Vagina (tissue), 2 donors: ENCODE data around the gene GPR37L1. TPM values are rescaled to one million over a fixed set of nuclear protein-coding genes. Genes with fewer than 3 reads are reported as not detected.

ENCODE experiments used
- DNase-seq, 2 donors: peaks; one replicate each; pipeline ENCODE4 v3.0.0-alpha.2; 2017; ENCODE audit errors: extremely low spot score in 2 of 2
- H3K27ac ChIP-seq: fragments of 200-600 bp; sonication (generic); one replicate; pipeline ENCODE4 v1.5.1; 2019
- H3K27me3 ChIP-seq: fragments of 200-600 bp; sonication (generic); one replicate; pipeline ENCODE4 v1.5.1; 2019
- H3K36me3 ChIP-seq, 2 donors: fragments of 200-600 bp; sonication (generic); one replicate each; pipeline ENCODE4 v1.5.1; 2017 to 2019
- H3K4me1 ChIP-seq: fragments of 200-600 bp; sonication (generic); one replicate; pipeline ENCODE4 v1.5.1; 2019
- H3K4me3 ChIP-seq, 2 donors: fragments of 200-600 bp; sonication (generic); 1 replicate in 1 of 2; 2 replicates in 1 of 2; pipeline ENCODE4 v1.5.1; 2016 to 2019
- H3K9me3 ChIP-seq: fragments of 200-600 bp; sonication (generic); one replicate; pipeline ENCODE4 v1.5.1; 2019
- POLR2A ChIP-seq, 2 donors: fragments of 450-650 bp; IDR thresholded peaks; one replicate each; pipeline ENCODE4 v1.6.1; 2017; ENCODE audit warnings: antibody characterized with exemption in 2 of 2, mild to moderate bottlenecking in 2 of 2, moderate library complexity in 2 of 2
- POLR2AphosphoS5 ChIP-seq, 2 donors: sonication (generic); formaldehyde crosslinking; IDR thresholded peaks; one replicate each; pipeline ENCODE4 v1.9.0; 2017; ENCODE audit warnings: antibody characterized with exemption in 2 of 2, mild to moderate bottlenecking in 2 of 2, low read depth in 1 of 2; ENCODE audit not compliant: insufficient read depth in 1 of 2
- intact Hi-C: fragments of 100-400 bp; cut with DNase I; formaldehyde crosslinking; loops from one replicate; pipeline ENCODE4 v1.15.1; 2023
- total RNA-seq: library from RNA; depleted of rRNA; stranded (reverse); fragments of >200 nt; gene quantifications from one replicate; pipeline ENCODE4 v1.2.3, GENCODE V29; 2016
- TF ChIP-seq, protein P1 (sequence below), 3 experiments: fragments of 450-650 bp in 2 of 3; fragments of 200-600 bp in 1 of 3; sonication (generic) in 1 of 3; IDR thresholded peaks; one replicate each; pipeline ENCODE4 v1.5.1; 2017 to 2019; ENCODE audit warnings: antibody characterized with exemption in 3 of 3, mild to moderate bottlenecking in 2 of 3, moderate library complexity in 2 of 3

The GPR37L1 gene
- total RNA-seq, 1 donor from 2014 or later, result 0.25 TPM

GRCh38 chr1:202149566-202149965 lies 26.8 kb downstream of the GPR37L1 start:
- Histone ChIP-seq H3K9me3 (no peaks in the 10 kb centered on the region), H3K4me3 (no peak overlapping the region), H3K36me3 (no peaks in the 10 kb centered on the region), H3K27ac (no peak overlapping the region), H3K27me3 (no peaks in the 10 kb centered on the region), H3K4me1 (peaks cover 8% of the 10 kb centered on the region)
- no peak for DNase-seq
- intact Hi-C loops, result no loop called here
- TF ChIP-seq, protein P1, sequence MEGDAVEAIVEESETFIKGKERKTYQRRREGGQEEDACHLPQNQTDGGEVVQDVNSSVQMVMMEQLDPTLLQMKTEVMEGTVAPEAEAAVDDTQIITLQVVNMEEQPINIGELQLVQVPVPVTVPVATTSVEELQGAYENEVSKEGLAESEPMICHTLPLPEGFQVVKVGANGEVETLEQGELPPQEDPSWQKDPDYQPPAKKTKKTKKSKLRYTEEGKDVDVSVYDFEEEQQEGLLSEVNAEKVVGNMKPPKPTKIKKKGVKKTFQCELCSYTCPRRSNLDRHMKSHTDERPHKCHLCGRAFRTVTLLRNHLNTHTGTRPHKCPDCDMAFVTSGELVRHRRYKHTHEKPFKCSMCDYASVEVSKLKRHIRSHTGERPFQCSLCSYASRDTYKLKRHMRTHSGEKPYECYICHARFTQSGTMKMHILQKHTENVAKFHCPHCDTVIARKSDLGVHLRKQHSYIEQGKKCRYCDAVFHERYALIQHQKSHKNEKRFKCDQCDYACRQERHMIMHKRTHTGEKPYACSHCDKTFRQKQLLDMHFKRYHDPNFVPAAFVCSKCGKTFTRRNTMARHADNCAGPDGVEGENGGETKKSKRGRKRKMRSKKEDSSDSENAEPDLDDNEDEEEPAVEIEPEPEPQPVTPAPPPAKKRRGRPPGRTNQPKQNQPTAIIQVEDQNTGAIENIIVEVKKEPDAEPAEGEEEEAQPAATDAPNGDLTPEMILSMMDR (IDR thresholded peaks at IDR 0.05), result no peak
- TF ChIP-seq POLR2AphosphoS5 (IDR thresholded peaks at IDR 0.05; ENCODE audit: insufficient read depth in 1 of 2, low read depth in 1 of 2), result no peak
- no peak for TF ChIP-seq POLR2A (IDR thresholded peaks at IDR 0.05)

DNA sequence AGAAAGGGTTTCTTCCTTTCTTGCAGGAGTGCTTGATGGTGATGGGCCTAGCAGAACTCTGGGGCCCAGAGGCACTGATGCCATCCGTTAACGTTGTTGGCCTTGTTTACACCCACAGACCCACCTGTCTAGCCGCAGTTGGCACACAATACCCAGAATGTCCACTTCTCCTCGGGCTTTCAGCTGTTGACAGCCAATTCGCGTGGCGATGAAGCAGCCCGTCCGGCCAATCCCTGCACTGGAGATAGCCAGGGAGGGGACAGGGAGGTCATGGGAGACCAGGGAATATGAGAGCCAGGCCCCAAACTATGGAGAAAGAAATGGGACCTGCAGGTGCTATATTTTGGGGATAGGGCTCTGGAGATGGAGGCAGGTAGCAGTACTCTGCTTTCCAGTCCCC lies 27.5 kb downstream of the GPR37L1 start:
- intact Hi-C loops, result no loop called here
- H3K4me1 ChIP-seq, result peaks cover 5% of the 10 kb centered on the region
- no peaks in the 10 kb centered on the region for H3K27me3 ChIP-seq
- no peak for DNase-seq
- no peak overlapping the region for H3K4me3 ChIP-seq
- H3K36me3 ChIP-seq, result no peaks in the 10 kb centered on the region
- H3K27ac ChIP-seq, result no peak overlapping the region
- TF ChIP-seq POLR2AphosphoS5 (IDR thresholded peaks at IDR 0.05; ENCODE audit: insufficient read depth in 1 of 2, low read depth in 1 of 2), result no peak
- TF ChIP-seq POLR2A (IDR thresholded peaks at IDR 0.05), result no peak
- TF ChIP-seq, protein P1 (IDR thresholded peaks at IDR 0.05), result no peak
- H3K9me3 ChIP-seq, result no peaks in the 10 kb centered on the region

DNA sequence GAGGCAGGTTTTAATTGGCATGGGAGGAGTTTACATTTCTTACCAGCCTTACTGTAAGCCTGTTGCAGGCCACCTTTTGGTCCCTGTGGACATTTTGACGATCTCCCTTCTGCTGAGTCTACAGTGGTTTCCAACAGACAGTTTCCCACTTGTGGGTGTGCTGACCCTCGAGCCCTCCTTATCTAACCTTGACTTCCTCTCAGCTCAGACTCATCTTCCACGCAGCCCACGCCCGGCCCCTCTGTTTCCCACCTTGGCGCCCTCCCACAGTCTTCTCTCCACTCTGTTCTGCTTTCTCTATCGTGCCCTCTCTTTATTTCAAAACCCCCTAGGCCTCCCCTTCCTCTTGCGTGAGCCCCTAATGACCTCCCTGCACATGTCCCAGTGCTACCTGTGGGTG lies 27.9 kb downstream of the GPR37L1 start:
- no peaks in the 10 kb centered on the region for H3K36me3 ChIP-seq
- no peaks in the 10 kb centered on the region for H3K27me3 ChIP-seq
- H3K9me3 ChIP-seq, result no peaks in the 10 kb centered on the region
- peaks cover 5% of the 10 kb centered on the region for H3K4me1 ChIP-seq
- H3K27ac ChIP-seq, result no peak overlapping the region
- no peak overlapping the region for H3K4me3 ChIP-seq
- DNase-seq, result no peak
- no peak for TF ChIP-seq POLR2A (IDR thresholded peaks at IDR 0.05)
- TF ChIP-seq POLR2AphosphoS5 (IDR thresholded peaks at IDR 0.05; ENCODE audit: insufficient read depth in 1 of 2, low read depth in 1 of 2), result no peak
- TF ChIP-seq, protein P1 (IDR thresholded peaks at IDR 0.05), result no peak
- intact Hi-C loops, result no loop called here

GRCh38 chr1:202151045-202151444 lies 28.3 kb downstream of the GPR37L1 start:
- H3K4me1 ChIP-seq, result peaks cover 7% of the 10 kb centered on the region
- no peak for TF ChIP-seq POLR2AphosphoS5 (IDR thresholded peaks at IDR 0.05; ENCODE audit: insufficient read depth in 1 of 2, low read depth in 1 of 2)
- TF ChIP-seq, protein P1 (IDR thresholded peaks at IDR 0.05), result no peak
- no peak for TF ChIP-seq POLR2A (IDR thresholded peaks at IDR 0.05)
- no peak for DNase-seq
- H3K36me3 ChIP-seq, result no peaks in the 10 kb centered on the region
- no peak overlapping the region for H3K4me3 ChIP-seq
- no peaks in the 10 kb centered on the region for H3K27me3 ChIP-seq
- no peaks in the 10 kb centered on the region for H3K9me3 ChIP-seq
- H3K27ac ChIP-seq, result no peak overlapping the region
- intact Hi-C loops, result no loop called here

DNA sequence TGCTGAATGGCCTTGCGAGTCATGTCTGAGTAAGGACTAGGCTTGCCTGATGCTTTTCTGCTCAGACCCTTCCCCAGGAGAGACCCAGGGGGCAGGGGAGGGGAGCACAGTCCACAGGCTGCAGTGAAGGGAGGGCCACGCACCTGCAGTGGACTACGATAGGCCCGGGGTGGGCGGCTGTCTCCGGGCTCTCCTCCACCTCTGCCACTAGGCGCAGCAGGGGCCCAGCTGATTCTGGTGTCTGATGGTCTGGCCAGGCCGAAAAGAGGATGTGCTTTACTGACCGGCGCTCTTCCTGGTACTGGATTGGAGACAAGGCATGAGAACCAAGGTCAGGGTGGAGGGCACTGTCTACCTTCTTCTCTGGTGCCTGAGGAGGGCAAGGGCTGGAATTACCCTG lies 29.7 kb downstream of the GPR37L1 start:
- DNase-seq, result no peak
- TF ChIP-seq, protein P1 (IDR thresholded peaks at IDR 0.05), result no peak
- TF ChIP-seq POLR2A (IDR thresholded peaks at IDR 0.05) (no peak), POLR2AphosphoS5 (IDR thresholded peaks at IDR 0.05; ENCODE audit: insufficient read depth in 1 of 2, low read depth in 1 of 2) (no peak)
- no peak overlapping the region for H3K27ac ChIP-seq
- no peaks in the 10 kb centered on the region for H3K36me3 ChIP-seq
- H3K9me3 ChIP-seq, result no peaks in the 10 kb centered on the region
- no peak overlapping the region for H3K4me3 ChIP-seq
- peaks cover 7% of the 10 kb centered on the region for H3K4me1 ChIP-seq
- H3K27me3 ChIP-seq, result no peaks in the 10 kb centered on the region
- intact Hi-C loops, result no loop called here
